ENCODE data around the gene MOG. TPM values are rescaled to one million over a fixed set of nuclear protein-coding genes. Genes with fewer than 3 reads are reported as not detected.
"Not testable (repeated sequence)": the region's sequence is repeated elsewhere in the genome, so short reads cannot be mapped to it uniquely, and the experiment has no call there.

Gene MOG
- total RNA-seq, 1 donor from 2014 or later, result not detected

DNA sequence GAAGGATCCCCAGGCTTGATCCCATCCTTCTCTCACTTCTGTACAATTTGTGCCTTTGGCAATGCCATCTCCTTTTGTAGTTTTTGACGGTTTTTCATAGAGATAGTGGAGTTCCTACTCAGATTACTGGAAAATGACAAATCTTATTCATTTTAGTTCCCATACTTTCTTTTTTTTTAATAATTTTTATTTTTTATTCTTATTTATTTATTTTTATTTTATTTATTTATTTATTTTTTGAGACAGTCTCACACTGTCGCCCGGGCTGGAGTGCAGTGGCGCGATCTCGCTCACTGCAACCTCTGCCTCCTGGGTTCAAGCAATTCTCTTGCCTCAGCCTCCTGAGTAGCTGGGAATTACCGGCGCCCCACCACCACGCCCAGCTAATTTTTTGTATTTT is 19.6 kb upstream of the MOG start:
- intact Hi-C loops (cut with micrococcal nuclease), result no loop called here

DNA sequence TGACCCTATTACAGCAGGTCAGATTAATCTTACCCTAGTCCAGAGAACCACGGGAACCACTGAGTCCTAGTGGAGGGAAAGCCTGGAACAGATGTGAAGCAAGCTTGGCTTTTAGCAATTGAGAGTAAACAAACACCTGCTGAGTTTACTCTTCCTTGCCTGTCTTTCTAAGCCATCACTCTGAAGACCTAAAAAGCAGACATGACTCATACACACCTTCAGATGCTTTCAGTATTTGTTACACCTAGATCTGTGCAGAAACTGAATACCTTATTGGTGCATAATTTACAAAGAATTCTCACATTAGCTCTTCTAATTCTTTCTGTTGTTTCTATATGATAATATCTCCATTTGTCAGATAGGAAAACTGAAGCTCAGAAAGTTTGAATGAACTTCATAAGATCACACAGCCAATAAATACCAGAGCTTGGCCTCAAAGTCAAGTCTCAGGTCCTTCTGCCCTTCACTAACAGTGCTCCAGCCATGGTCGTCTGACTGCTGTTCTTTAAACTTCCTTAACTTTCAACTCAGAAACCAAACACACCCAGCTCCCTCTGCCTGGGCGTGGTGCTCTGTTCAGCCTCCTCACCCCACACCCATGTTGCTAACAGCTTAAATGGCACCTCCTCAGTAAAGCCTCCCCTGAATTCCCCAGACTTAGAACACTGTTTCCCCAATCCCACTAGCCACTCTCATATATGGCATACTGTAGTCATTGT is 15.3 kb upstream of the MOG start:
- intact Hi-C loops (cut with micrococcal nuclease), result loop anchor here (1.0 kb wide), 1 partner anchor 9 kb away; no protein-coding TSS in a partner anchor

GRCh38 chr6:29647927-29648642 is 8.8 kb upstream of the MOG start:
- intact Hi-C loops (cut with micrococcal nuclease), result no loop called here

DNA sequence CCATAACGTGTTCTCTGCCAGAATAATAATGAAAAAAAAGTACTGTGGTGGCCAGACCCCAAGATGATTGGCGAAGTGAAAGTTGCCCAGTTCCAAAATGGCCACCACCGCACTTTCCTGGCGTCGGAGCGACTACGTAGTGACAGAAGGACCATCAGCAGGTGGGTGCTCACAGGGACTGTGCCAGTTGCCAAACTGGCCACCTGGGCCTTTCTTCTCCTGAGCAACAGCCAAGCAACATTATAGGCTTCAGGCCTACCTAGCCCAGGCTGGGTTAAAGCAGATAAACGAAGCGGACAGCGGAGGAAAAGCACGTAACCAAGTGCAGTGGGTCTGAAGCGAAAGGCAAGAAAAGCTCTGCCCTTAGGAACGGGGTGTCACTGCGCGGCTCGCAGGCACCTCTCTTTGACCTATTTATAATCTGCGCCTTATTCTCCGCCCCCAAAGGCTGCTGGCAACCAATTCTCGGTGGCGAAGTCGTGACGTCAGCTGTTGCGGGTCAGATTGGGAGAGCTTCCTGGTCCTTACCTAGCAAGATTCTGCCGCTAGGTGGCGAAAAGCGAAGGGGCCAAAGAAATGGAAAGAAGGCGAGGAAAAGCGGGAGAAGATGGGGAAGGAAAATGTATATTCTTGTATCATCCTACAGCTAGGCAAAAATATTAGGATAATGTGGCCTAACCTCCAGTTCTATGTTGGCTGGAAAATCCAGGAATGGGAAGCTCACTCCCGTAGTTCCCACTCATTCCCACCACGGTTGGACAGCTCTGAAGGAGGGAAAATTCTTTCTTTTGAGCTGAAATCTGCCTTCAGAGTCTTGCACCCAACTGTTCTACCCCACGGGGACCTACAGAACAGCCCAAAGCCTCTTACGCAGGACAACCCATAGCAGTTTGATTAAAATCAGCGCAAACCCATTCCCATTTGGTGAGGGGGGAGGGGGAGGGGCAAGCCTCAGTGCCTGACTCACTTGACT is 6.9 kb upstream of the MOG start:
- intact Hi-C loops (cut with micrococcal nuclease), result loop anchor here (1.0 to 5.0 kb wide), 6 partner anchors 17 to 187 kb away; partner anchors contain the start of genes GABBR1 and HLA-F

DNA sequence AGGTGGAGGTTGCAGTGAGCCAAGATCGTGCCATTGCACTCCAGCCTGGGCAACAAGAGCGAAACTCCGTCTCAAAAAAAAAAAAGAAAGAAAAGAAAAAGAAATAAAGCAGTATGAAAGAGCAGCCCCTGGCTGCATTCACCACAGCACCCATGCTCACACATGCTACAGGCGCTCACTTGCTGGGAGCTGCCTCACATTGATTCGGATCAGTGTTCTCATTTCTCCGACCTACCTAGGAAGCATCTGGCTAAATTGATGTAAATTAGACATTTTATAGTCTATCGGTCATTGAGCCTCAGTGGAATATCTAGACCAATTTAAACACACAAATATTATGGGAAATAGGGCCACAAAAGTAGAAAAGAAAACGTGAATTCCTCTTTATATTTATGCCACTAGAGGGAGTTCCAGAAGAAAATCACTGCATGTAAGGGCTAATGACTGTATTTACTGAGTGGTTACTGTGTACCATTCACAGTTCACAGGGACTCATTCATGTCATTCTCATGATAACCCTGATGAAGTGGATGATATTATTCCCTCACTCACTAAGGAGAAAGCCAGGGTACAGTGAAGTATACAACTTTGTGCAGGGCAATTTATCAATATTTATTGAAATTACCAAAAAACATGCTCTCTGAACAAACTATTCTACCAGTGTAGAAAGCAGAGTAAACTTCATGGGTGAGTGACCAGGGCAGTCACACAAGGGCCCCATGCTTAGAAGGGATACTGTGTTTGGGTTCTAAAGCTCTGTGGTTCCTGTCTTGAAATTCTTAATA is 5.3 kb upstream of the MOG start:
- intact Hi-C loops (cut with micrococcal nuclease), result loop anchor here (2.0 to 5.0 kb wide), 3 partner anchors 19 to 186 kb away; partner anchors contain the start of genes GABBR1 and HLA-F

DNA sequence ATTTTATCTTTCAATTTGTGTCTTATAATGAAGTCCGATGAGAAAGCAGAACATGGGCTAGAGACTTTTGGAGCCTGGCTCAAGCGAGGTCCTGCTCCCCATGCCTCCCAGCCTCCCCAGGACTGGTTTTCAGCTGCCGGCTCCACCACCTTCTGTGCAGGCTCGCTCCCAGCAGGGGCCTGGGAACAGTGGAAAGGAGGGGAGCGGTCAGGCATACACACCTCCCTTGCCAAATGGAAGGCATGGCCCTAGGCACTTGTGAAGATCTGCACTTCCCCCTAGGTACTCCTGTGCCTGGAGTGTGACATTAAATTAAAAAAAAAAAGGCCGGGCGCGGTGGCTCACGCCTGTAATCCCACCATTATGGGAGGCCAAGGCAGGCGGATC is 4.7 kb upstream of the MOG start:
- intact Hi-C loops (cut with micrococcal nuclease), result loop anchor here (5.0 kb wide), 2 partner anchors 70 to 185 kb away; partner anchors contain the start of gene HLA-F

GRCh38 chr6:29653452-29654038 is 3.3 kb upstream of the MOG start:
- intact Hi-C loops (cut with micrococcal nuclease), result loop anchor here (5.0 kb wide), 2 partner anchors 69 to 184 kb away; partner anchors contain the start of gene HLA-F

DNA sequence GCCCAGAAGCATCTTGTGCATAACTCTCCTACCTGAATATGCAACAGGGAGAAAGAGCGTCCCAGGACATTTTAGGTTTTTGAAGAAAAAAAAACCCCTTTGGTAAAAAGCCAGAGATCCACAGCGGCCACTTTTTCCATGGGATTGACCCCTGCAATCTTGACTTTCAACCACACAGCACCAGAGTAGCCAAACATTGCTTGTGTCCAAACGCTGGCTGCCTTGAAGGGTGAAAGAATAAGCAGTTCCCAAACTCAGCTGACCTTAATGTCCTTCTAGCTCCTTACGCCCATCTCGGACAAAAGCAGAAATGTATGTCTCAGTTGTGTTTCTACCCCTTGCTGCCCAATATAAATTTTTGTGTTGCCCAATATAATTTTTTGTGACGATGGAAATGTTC is 1.2 kb upstream of the MOG start:
- intact Hi-C loops (cut with micrococcal nuclease), result no loop called here

DNA sequence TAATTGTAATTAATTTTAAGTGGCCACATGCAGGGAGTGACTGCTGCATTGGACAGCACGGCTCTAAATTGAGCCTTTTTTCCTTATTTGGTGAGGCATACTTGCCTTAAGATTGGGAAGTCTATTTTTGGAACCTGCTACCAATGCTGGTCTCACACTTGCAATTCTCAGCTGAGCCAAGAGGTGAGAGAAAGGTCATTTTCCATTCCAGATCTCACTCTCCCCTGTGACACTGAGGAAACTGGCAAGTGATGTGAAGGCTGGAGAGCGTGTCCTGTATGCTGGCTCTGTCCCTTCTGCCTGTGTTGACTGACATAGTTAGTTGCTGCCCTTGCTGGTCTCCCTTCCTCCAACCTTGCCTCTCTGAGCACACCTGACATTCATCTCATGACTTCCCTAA is 735 bp upstream of the MOG start:
- intact Hi-C loops (cut with micrococcal nuclease), result no loop called here

GRCh38 chr6:29661071-29661470 is 4.2 kb downstream of the MOG start:
- intact Hi-C loops (cut with micrococcal nuclease), result no loop called here

GRCh38 chr6:29661502-29662141 is 4.7 kb downstream of the MOG start:
- intact Hi-C loops (cut with micrococcal nuclease), result not testable (repeated sequence)

DNA sequence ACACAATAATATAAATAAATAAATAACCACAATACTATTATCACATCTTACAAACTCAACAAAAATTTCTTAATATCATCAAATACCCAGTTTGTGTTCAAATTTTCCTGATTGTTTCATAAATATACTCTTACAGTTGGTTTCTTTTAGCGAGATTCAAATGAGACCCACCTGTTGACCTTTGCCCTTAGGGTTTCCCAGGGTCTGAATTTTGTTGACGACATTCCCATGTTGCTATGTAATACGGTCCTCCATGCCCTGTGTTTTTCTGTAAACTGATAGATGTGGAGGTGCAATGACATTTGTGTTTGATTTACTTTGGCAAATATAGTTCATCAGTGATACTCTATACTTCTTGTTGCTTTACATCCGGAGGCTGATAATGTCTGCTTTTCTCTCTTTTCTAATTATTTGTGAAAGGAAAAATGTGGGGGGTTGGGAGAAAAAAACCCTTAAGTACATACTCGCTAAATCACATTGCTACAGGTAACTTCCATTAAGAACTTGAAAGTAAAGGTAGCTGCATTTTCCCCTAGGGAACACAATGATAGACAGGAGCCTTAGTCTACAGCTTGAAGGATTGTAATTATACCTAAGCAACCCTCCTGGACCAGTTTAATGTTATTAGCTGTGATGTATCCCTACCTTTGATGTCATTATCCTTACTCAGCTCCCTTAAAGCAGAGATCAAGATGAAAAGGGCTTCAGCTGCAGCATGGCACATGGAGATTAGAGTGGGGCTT is 6.6 kb downstream of the MOG start:
- intact Hi-C loops (cut with micrococcal nuclease), result no loop called here

DNA sequence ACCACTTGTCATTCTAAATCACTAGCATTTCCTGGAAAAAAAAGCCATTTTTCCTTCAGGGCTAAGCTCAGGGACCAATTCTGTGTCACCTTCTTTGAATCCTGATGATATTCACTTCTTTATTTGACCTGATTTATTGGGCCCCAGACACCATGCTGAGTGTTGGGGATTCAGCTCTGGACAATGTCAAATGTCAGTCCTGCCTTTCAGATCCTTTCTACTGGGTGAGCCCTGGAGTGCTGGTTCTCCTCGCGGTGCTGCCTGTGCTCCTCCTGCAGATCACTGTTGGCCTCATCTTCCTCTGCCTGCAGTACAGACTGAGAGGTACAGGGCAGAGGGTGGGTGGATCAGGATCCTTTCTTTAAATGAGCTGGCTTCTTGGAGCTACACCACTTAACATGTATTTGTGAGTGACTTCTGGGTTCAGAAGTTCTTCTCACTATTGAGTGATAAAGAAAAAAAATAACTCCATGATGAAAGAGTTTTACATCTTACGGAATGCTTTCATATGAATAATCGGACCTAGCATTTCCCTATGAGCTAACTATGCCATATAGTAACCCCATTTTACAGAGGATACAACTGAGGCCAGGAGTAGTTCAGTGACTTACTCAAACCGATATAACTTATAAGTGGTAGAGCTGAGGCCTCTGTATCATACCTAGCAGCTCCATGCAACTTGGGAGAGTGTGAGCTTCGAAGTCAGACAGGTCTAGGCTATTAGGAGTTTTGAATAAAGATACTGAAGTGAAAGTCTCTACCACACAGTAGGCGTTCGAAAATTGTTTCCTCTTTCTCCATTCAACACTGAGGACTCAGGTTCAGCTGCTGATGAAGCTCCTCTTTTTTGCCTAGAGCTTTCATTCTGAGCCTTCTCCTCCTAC is 9.3 kb downstream of the MOG start:
- intact Hi-C loops (cut with micrococcal nuclease), result no loop called here

DNA sequence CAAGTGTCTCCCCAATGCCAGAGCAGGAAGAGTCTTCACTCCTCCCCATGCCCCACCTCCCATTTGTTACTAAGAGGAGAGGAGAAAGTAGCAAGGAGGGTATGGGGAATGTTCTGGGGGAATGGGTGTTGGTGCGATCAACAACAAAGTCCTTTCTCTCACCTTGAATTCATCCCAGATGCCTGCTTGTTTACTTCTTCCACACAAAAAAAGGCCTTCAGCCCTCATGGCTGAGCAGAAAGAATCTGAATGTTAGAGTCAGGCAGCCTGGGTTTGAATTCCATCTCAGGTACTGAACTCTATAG is 9.9 kb downstream of the MOG start:
- intact Hi-C loops (cut with micrococcal nuclease), result no loop called here

GRCh38 chr6:29667158-29667557 is 10.3 kb downstream of the MOG start:
- intact Hi-C loops (cut with micrococcal nuclease), result no loop called here

GRCh38 chr6:29671026-29671425 is 14.1 kb downstream of the MOG start:
- intact Hi-C loops (cut with micrococcal nuclease), result no loop called here

DNA sequence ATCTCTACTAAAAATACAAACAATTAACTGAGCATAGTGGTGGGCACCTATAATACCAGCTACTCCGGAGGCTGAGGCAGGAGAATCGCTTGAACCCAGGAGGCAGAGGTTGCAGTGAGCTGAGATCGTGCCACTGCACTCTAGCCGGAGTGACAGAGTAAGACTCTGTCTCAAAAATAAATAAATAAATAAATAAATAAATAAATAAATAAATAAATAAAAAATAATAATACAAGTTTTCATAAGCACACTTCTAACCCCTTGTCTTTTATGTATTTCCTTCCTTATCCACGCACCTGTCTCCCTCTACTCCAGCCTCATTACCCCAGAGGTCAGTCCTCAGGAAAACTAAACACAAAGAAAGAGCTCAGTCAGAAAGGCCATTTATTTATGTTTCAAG is 15.2 kb downstream of the MOG start:
- intact Hi-C loops (cut with micrococcal nuclease), result not testable (repeated sequence)

- intact Hi-C loops (cut with micrococcal nuclease), result no loop called here
Observed at GRCh38 chr6:29673161-29673560, 16.3 kb downstream of the MOG start.
